Measurements from ENCODE around the gene FAM107A.

DNA sequence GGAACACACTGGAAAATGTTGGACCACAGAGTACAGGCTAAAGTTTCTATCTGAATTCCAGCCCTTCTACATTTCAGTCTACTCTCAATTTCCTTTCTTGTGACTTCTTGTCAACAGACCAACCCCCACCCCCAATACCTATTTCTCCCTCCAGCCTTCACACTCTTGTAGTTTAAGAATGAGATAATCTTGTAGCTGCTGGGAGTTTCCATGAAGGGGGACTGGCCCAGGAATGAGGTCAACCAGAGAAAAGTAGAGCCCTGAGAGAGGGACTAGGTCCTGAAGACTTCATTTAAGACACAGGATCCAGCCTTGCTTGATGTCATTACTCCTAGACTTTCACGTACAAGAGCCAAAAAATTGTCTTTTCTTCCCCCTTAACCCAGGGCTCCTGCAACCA lies 29.5 kb upstream of the FAM107A start:
- TF ChIP-seq POLR2A (IDR thresholded peaks at IDR 0.05) (no peak), CTCF (IDR thresholded peaks at IDR 0.05) (no peak)

Data from vagina (tissue), 2 donors.